Keratinocyte (primary cell): ENCODE data around the gene MTF1. TPM values are rescaled to one million over a fixed set of nuclear protein-coding genes. Genes with fewer than 3 reads are reported as not detected.
"Not testable (repeated sequence)": the region's sequence is repeated elsewhere in the genome, so short reads cannot be mapped to it uniquely, and the experiment has no call there.

Source experiments
- DNase-seq: peaks from one replicate; pipeline ENCODE4 v3.0.0-alpha.2; 2011; ENCODE audit warnings: low read depth, missing footprints, low spot score
- FAIRE-seq: peaks from 2 replicates; lab custom pipeline; 2011; peaks lifted over from hg19 to GRCh38; lab: Jason Lieb, UNC
- H2AFZ ChIP-seq: 2 replicates; pipeline ENCODE4 v1.6.0; 2012; ENCODE audit warnings: low read length, control low read depth, inconsistent platforms; ENCODE audit not compliant: control insufficient read depth
- H3K27ac ChIP-seq: 2 replicates; pipeline ENCODE4 v1.5.1; 2011; ENCODE audit warnings: low read length; ENCODE audit not compliant: control insufficient read depth, insufficient read depth
- H3K27me3 ChIP-seq: 3 replicates; pipeline ENCODE4 v1.6.0; 2011; ENCODE audit warnings: low read length; ENCODE audit not compliant: control insufficient read depth, insufficient read depth; ENCODE audit errors: extremely low read depth
- H3K36me3 ChIP-seq, 2 experiments: 2 replicates in 1 of 2; 3 replicates in 1 of 2; pipeline ENCODE4 v1.5.1; 2011; ENCODE audit warnings: low read length in 2 of 2, mild to moderate bottlenecking in 1 of 2; ENCODE audit not compliant: control insufficient read depth in 2 of 2, insufficient read depth in 2 of 2; ENCODE audit errors: extremely low read depth in 1 of 2
- H3K4me1 ChIP-seq: 3 replicates; pipeline ENCODE4 v1.5.1; 2011; ENCODE audit warnings: low read length; ENCODE audit not compliant: control insufficient read depth, insufficient read depth; ENCODE audit errors: extremely low read depth
- H3K4me2 ChIP-seq: 3 replicates; pipeline ENCODE4 v1.6.0; 2011; ENCODE audit warnings: low read depth, low read length; ENCODE audit not compliant: control insufficient read depth, insufficient read depth; ENCODE audit errors: extremely low read depth
- H3K4me3 ChIP-seq, 3 experiments: fragments of 200-600 bp in 1 of 3; sonication (generic) in 1 of 3; 2 replicates in 2 of 3; 3 replicates in 1 of 3; pipeline ENCODE4 v1.5.1; 2011 to 2016; ENCODE audit warnings: low read length in 3 of 3, mild to moderate bottlenecking in 3 of 3, control low read depth in 2 of 3, inconsistent platforms in 1 of 3, low read depth in 1 of 3, mixed read lengths in 1 of 3, mixed run types in 1 of 3, moderate library complexity in 1 of 3; ENCODE audit not compliant: control insufficient read depth in 2 of 3, insufficient read depth in 2 of 3; ENCODE audit errors: extremely low read depth in 1 of 3
- H3K79me2 ChIP-seq: 2 replicates; pipeline ENCODE4 v1.6.0; 2012; ENCODE audit warnings: low read length; ENCODE audit not compliant: control insufficient read depth, insufficient read depth
- H3K9ac ChIP-seq: 3 replicates; pipeline ENCODE4 v1.6.0; 2011; ENCODE audit warnings: low read length; ENCODE audit not compliant: control insufficient read depth, insufficient read depth; ENCODE audit errors: extremely low read depth
- H3K9me1 ChIP-seq: 3 replicates; pipeline ENCODE4 v1.6.0; 2011; ENCODE audit warnings: low read length; ENCODE audit not compliant: control insufficient read depth, insufficient read depth; ENCODE audit errors: extremely low read depth
- H3K9me3 ChIP-seq: 2 replicates; pipeline ENCODE4 v1.5.1; 2012; ENCODE audit warnings: low read depth, low read length; ENCODE audit not compliant: control insufficient read depth
- H4K20me1 ChIP-seq: 3 replicates; pipeline ENCODE4 v1.6.0; 2011; ENCODE audit warnings: low read length; ENCODE audit not compliant: control insufficient read depth, insufficient read depth; ENCODE audit errors: extremely low read depth
- CTCF ChIP-seq, 3 experiments: IDR thresholded peaks in 1 of 3; conservative IDR thresholded peaks in 1 of 3; optimal IDR thresholded peaks in 1 of 3; 2 replicates in 2 of 3; 3 replicates in 1 of 3; pipeline versions ENCODE3 to v1.5.1; 2011; ENCODE audit warnings: low read length in 3 of 3, mild to moderate bottlenecking in 3 of 3, moderate library complexity in 2 of 3, control low read depth in 1 of 3, inconsistent platforms in 1 of 3; ENCODE audit not compliant: insufficient read depth in 2 of 3; ENCODE audit errors: extremely low read depth in 1 of 3
- EZH2 ChIP-seq: IDR thresholded peaks from one replicate; pipeline ENCODE4 v1.6.1; 2012; ENCODE audit warnings: inconsistent platforms, mild to moderate bottlenecking, low read length, moderate library complexity
- dilution Hi-C: fragments of 300-500 bp; cut with MboI; formaldehyde crosslinking; loops from one replicate; pipeline ENCODE4 v1.7.0; 2020; ENCODE audit warnings: low sequenced_read_pairs; ENCODE audit not compliant: extremely low pct_ligation_motif_present
- polyA plus RNA-seq, 5 experiments: library from polyadenylated mRNA; depleted of rRNA in 3 of 5; stranded (reverse) in 3 of 5; stranded (forward) in 1 of 5; unstranded in 1 of 5; fragments of >200 nt; gene quantifications; 1 replicate in 1 of 5; 2 replicates in 3 of 5; 3 replicates in 1 of 5; pipeline versions ENCODE4 v1.2.1 to v1.2.3, GENCODE V29; 2011 to 2012; ENCODE audit warnings: missing spikeins in 2 of 5, low read depth in 1 of 5, low replicate concordance in 1 of 5

The MTF1 gene
- polyA plus RNA-seq, 1 donor (not counting 4 experiments of a cell fraction or from before 2014, with no cell fraction given), result 13.1 TPM

- TF ChIP-seq CTCF (optimal IDR thresholded peaks at IDR 0.05 in 1 of 3, IDR thresholded peaks at IDR 0.05 in 1 of 3, conservative IDR thresholded peaks at IDR 0.05 in 1 of 3; ENCODE audit: extremely low read depth in 1 of 3, insufficient read depth in 2 of 3, low read length in 3 of 3) (no peak), EZH2 (no peak)
- Histone ChIP-seq H3K9ac (no peak overlapping the region), H3K4me1 (no peaks in the 10 kb centered on the region), H3K79me2 (no peaks in the 10 kb centered on the region), H3K9me3 (no peaks in the 10 kb centered on the region), H3K27ac (no peak overlapping the region), H3K36me3 (no peaks in the 10 kb centered on the region), H3K4me2 (no peak overlapping the region), H3K4me3 (no peak overlapping the region), H4K20me1 (no peaks in the 10 kb centered on the region), H3K9me1 (no peaks in the 10 kb centered on the region), H3K27me3 (no peaks in the 10 kb centered on the region), H2AFZ (no peak overlapping the region)
- DNase-seq (no peak), FAIRE-seq (no peak)
- dilution Hi-C loops, result no loop called here
Observed at GRCh38 chr1:37901893-37902225, 42.5 kb upstream of the MTF1 start.

GRCh38 chr1:37901191-37901892, 42.0 kb upstream of the MTF1 start:
- no peak overlapping the region for H3K4me2 ChIP-seq
- H3K9ac ChIP-seq, result no peak overlapping the region
- dilution Hi-C loops, result no loop called here
- no peaks in the 10 kb centered on the region for H4K20me1 ChIP-seq
- H3K27ac ChIP-seq, result no peak overlapping the region
- FAIRE-seq, result no peak
- DNase-seq, result no peak
- no peaks in the 10 kb centered on the region for H3K9me1 ChIP-seq
- no peak overlapping the region for H3K4me3 ChIP-seq
- H3K36me3 ChIP-seq, result no peaks in the 10 kb centered on the region
- H3K27me3 ChIP-seq, result no peaks in the 10 kb centered on the region
- H2AFZ ChIP-seq, result no peak overlapping the region
- H3K4me1 ChIP-seq, result no peaks in the 10 kb centered on the region
- no peaks in the 10 kb centered on the region for H3K79me2 ChIP-seq
- H3K9me3 ChIP-seq, result no peaks in the 10 kb centered on the region
- TF ChIP-seq CTCF (optimal IDR thresholded peaks at IDR 0.05 in 1 of 3, IDR thresholded peaks at IDR 0.05 in 1 of 3, conservative IDR thresholded peaks at IDR 0.05 in 1 of 3; ENCODE audit: extremely low read depth in 1 of 3, insufficient read depth in 2 of 3, low read length in 3 of 3) (no peak), EZH2 (no peak)

GRCh38 chr1:37897563-37897962, 38.2 kb upstream of the MTF1 start:
- H3K4me2 ChIP-seq, H3K27ac ChIP-seq, FAIRE-seq, H3K4me1 ChIP-seq, H3K9ac ChIP-seq, H4K20me1 ChIP-seq, DNase-seq, H3K27me3 ChIP-seq, H3K4me3 ChIP-seq, H2AFZ ChIP-seq, H3K9me1 ChIP-seq, H3K9me3 ChIP-seq, H3K36me3 ChIP-seq, H3K79me2 ChIP-seq, dilution Hi-C loops: not testable (repeated sequence)
